PC-3 (cell line): ENCODE results near the gene LGI2. TPM values are rescaled to one million over a fixed set of nuclear protein-coding genes. Genes with fewer than 3 reads are reported as not detected.

ENCODE experiments used
- ATAC-seq: fragments of 200-7000 bp; cut with Tn5 transposase; 2 replicates; pipeline ENCODE4 v1.9.1; 2020; ENCODE audit warnings: mild to moderate bottlenecking, moderate library complexity
- BruUV-seq: library from RNA; stranded (reverse); fragments of 400-500 nt; replicated peaks from 2 replicates; lab custom pipeline; 2021; lab: Mats Ljungman, UMichigan
- CTCF ChIA-PET: fragments of 300-600 bp; sonication (Branson Sonifier 250); formaldehyde crosslinking; loops from one replicate; lab custom pipeline; 2022; ENCODE audit warnings: antibody characterized with exemption; lab: Charles Lee
- POLR2A ChIA-PET: fragments of 300-600 bp; sonication (Branson Sonifier 250); formaldehyde crosslinking; loops from one replicate; lab custom pipeline; 2022; ENCODE audit warnings: antibody characterized with exemption; ENCODE audit not compliant: unreplicated experiment; lab: Charles Lee
- DNase-seq: peaks from one replicate; pipeline ENCODE4 v3.0.0-alpha.2; 2015
- H2AFZ ChIP-seq: fragments of 300-600 bp; sonication (generic); 2 replicates; pipeline ENCODE4 v1.6.0; 2016; ENCODE audit warnings: antibody characterized with exemption, low read length
- H3F3A ChIP-seq: fragments of 300-600 bp; sonication (generic); one replicate; pipeline ENCODE4 v1.6.0; 2017; ENCODE audit warnings: antibody characterized with exemption, low read length, control low read depth, mild to moderate bottlenecking; ENCODE audit not compliant: unreplicated experiment
- H3K27ac ChIP-seq: fragments of 300-600 bp; sonication (generic); 2 replicates; pipeline ENCODE4 v1.5.1; 2016; ENCODE audit warnings: mild to moderate bottlenecking, low read length
- H3K27me3 ChIP-seq: fragments of 300-600 bp; sonication (generic); 2 replicates; pipeline ENCODE4 v1.6.1; 2016; ENCODE audit warnings: low read length, mixed read lengths
- H3K36me3 ChIP-seq: fragments of 300-600 bp; sonication (generic); 2 replicates; pipeline ENCODE4 v1.6.1; 2016; ENCODE audit warnings: low read depth, mixed run types, low read length, mixed read lengths
- H3K4me1 ChIP-seq: fragments of 300-600 bp; sonication (generic); 2 replicates; pipeline ENCODE4 v1.5.1; 2016; ENCODE audit warnings: low read length; ENCODE audit not compliant: insufficient read depth
- H3K4me2 ChIP-seq: fragments of 300-600 bp; sonication (generic); 2 replicates; pipeline ENCODE4 v1.6.0; 2016; ENCODE audit warnings: low read length
- H3K4me3 ChIP-seq: fragments of 300-600 bp; sonication (generic); 2 replicates; pipeline ENCODE4 v1.5.1; 2016; ENCODE audit warnings: mild to moderate bottlenecking, low read length, mixed read lengths
- H3K79me2 ChIP-seq: fragments of 300-600 bp; sonication (generic); 2 replicates; pipeline ENCODE4 v1.6.1; 2017; ENCODE audit warnings: low read length, mixed read lengths
- H3K9ac ChIP-seq: fragments of 300-600 bp; sonication (generic); 2 replicates; pipeline ENCODE4 v1.6.0; 2016; ENCODE audit warnings: mild to moderate bottlenecking, low read length
- H3K9me2 ChIP-seq: fragments of 300-600 bp; sonication (generic); replicated peaks from 2 replicates; pipeline ENCODE4 v1.6.1; 2016; ENCODE audit warnings: mixed run types, low read length, mixed read lengths
- H3K9me3 ChIP-seq: fragments of 300-600 bp; sonication (generic); 2 replicates; pipeline ENCODE4 v1.6.1; 2016; ENCODE audit warnings: low read length, mixed read lengths
- H4K20me1 ChIP-seq: fragments of 300-600 bp; sonication (generic); 2 replicates; pipeline ENCODE4 v1.6.1; 2016; ENCODE audit warnings: low read length, mixed read lengths
- CTCF ChIP-seq: fragments of 300-600 bp; sonication (generic); conservative IDR thresholded peaks from 2 replicates; pipeline ENCODE4 v1.5.1; 2017; ENCODE audit warnings: antibody characterized with exemption, low read depth, mild to moderate bottlenecking, low read length
- EZH2 ChIP-seq: fragments of 300-600 bp; sonication (generic); IDR thresholded peaks from one replicate; pipeline ENCODE4 v1.6.1; 2017; ENCODE audit warnings: antibody characterized with exemption, mild to moderate bottlenecking, low read length; ENCODE audit not compliant: unreplicated experiment
- EZH2phosphoT487 ChIP-seq: fragments of 300-600 bp; sonication (generic); IDR thresholded peaks from 2 replicates; pipeline ENCODE4 v1.6.1; 2018; ENCODE audit warnings: mild to moderate bottlenecking, antibody characterized with exemption, low read length, borderline replicate concordance
- intact Hi-C: fragments of 100-400 bp; cut with micrococcal nuclease; formaldehyde crosslinking; loops from 2 replicates; pipeline ENCODE4 v1.9.0; 2023
- total RNA-seq: library from RNA; depleted of rRNA; stranded (reverse); fragments of >200 nt; gene quantifications from 2 replicates; pipeline ENCODE4 v1.2.3, GENCODE V29; 2014

The LGI2 gene
- total RNA-seq, 1 experiment from 2014 or later: 0.18 TPM

- TF ChIP-seq EZH2 (no peak), CTCF (no peak), EZH2phosphoT487 (no peak)
- Histone ChIP-seq H3K9me3 (no peaks in the 10 kb centered on the region), H4K20me1 (no peaks in the 10 kb centered on the region), H3K27me3 (no peaks in the 10 kb centered on the region), H3K4me2 (no peak overlapping the region), H3K79me2 (no peaks in the 10 kb centered on the region), H3K4me1 (peaks cover 6% of the 10 kb centered on the region; the same call in 1 of the 2 replicates), H3K36me3 (no peaks in the 10 kb centered on the region), H3K9ac (no peak overlapping the region), H3F3A (no peaks in the 10 kb centered on the region), H2AFZ (no peak overlapping the region), H3K4me3 (no peak overlapping the region), H3K27ac (no peak overlapping the region), H3K9me2 (no peaks in the 10 kb centered on the region)
- intact Hi-C loops: no loop called here
- ATAC-seq (no peak), DNase-seq (no peak)
- POLR2A ChIA-PET: no interaction called here
- no TSS peak for BruUV-seq
- CTCF ChIA-PET: no interaction called here
These were observed 63.4 kb downstream of the LGI2 start for GRCh38 chr4:24967346-24967745.

GRCh38 chr4:24966076-24966475 is 64.7 kb downstream of the LGI2 start:
- no peak for TF ChIP-seq EZH2phosphoT487
- no peak for TF ChIP-seq EZH2
- TF ChIP-seq CTCF: no peak
- H3K4me2 ChIP-seq: no peak overlapping the region
- no peaks in the 10 kb centered on the region for H4K20me1 ChIP-seq
- no peaks in the 10 kb centered on the region for H3K27me3 ChIP-seq
- ChIA-PET POLR2A (no interaction called here), CTCF (no interaction called here)
- H3K4me3 ChIP-seq: no peak overlapping the region
- no peaks in the 10 kb centered on the region for H3K9me2 ChIP-seq
- H3K36me3 ChIP-seq: no peaks in the 10 kb centered on the region
- no peak overlapping the region for H3K27ac ChIP-seq
- no peaks in the 10 kb centered on the region for H3F3A ChIP-seq
- no TSS peak for BruUV-seq
- H3K79me2 ChIP-seq: no peaks in the 10 kb centered on the region
- 0 out of 2 replicates have a peak, but pooled peaks cover under 1% of the 10 kb centered on the region for H3K4me1 ChIP-seq
- H3K9ac ChIP-seq: no peak overlapping the region
- intact Hi-C loops: no loop called here
- ATAC-seq (no peak), DNase-seq (no peak)
- no peaks in the 10 kb centered on the region for H3K9me3 ChIP-seq
- H2AFZ ChIP-seq: no peak overlapping the region

GRCh38 chr4:24965627-24966026 is 65.1 kb downstream of the LGI2 start:
- no peaks in the 10 kb centered on the region for H3K9me3 ChIP-seq
- intact Hi-C loops: no loop called here
- DNase-seq: no peak
- no peaks in the 10 kb centered on the region for H3F3A ChIP-seq
- H3K27me3 ChIP-seq: no peaks in the 10 kb centered on the region
- no peaks in the 10 kb centered on the region for H3K79me2 ChIP-seq
- CTCF ChIA-PET: no interaction called here
- ATAC-seq: no peak
- BruUV-seq: no TSS peak
- H3K4me1 ChIP-seq: no peaks in the 10 kb centered on the region
- no peak overlapping the region for H3K9ac ChIP-seq
- H3K9me2 ChIP-seq: no peaks in the 10 kb centered on the region
- no peak overlapping the region for H2AFZ ChIP-seq
- no peak overlapping the region for H3K27ac ChIP-seq
- no peaks in the 10 kb centered on the region for H3K36me3 ChIP-seq
- no peak overlapping the region for H3K4me2 ChIP-seq
- TF ChIP-seq CTCF (no peak), EZH2phosphoT487 (no peak), EZH2 (no peak)
- POLR2A ChIA-PET: no interaction called here
- H4K20me1 ChIP-seq: no peaks in the 10 kb centered on the region
- no peak overlapping the region for H3K4me3 ChIP-seq
